CD14-positive monocyte (primary cell): ENCODE measurements around the gene GDF9. TPM values are rescaled to one million over a fixed set of nuclear protein-coding genes. Genes with fewer than 3 reads are reported as not detected.

ENCODE experiments used
- DNase-seq, 3 donors: peaks; one replicate each; pipeline ENCODE4 v3.0.0-alpha.2; 2011 to 2022
- H2AFZ ChIP-seq: 2 replicates; pipeline ENCODE4 v1.6.0; 2012; ENCODE audit warnings: mild to moderate bottlenecking, low read depth, low read length, inconsistent platforms; ENCODE audit not compliant: insufficient read depth, poor library complexity, severe bottlenecking
- H3K27ac ChIP-seq, 2 donors: 1 replicate in 1 of 2; 2 replicates in 1 of 2; pipeline ENCODE4 v1.5.1; 2012 to 2013; ENCODE audit warnings: low read length in 2 of 2, control low read depth in 1 of 2, inconsistent platforms in 1 of 2, low read depth in 1 of 2, mild to moderate bottlenecking in 1 of 2
- H3K27me3 ChIP-seq, 2 donors: one replicate each; pipeline versions ENCODE4 v1.6.0 to v1.6.1; 2011 to 2013; ENCODE audit warnings: low read length in 2 of 2; ENCODE audit not compliant: control insufficient read depth in 2 of 2, insufficient read depth in 2 of 2
- H3K36me3 ChIP-seq, 2 donors: replicated peaks in 1 of 2; 1 replicate in 1 of 2; 2 replicates in 1 of 2; pipeline versions ENCODE4 v1.5.1 to v1.6.1; 2012 to 2013; ENCODE audit warnings: low read length in 2 of 2, control low read depth in 1 of 2, inconsistent platforms in 1 of 2, mild to moderate bottlenecking in 1 of 2; ENCODE audit not compliant: insufficient read depth in 2 of 2, control insufficient read depth in 1 of 2
- H3K4me1 ChIP-seq, 2 donors: 1 replicate in 1 of 2; 2 replicates in 1 of 2; pipeline versions ENCODE4 v1.5.1 to v1.6.1; 2012 to 2013; ENCODE audit warnings: low read length in 2 of 2, control low read depth in 1 of 2, inconsistent platforms in 1 of 2, mild to moderate bottlenecking in 1 of 2, moderate library complexity in 1 of 2; ENCODE audit not compliant: insufficient read depth in 2 of 2, control insufficient read depth in 1 of 2
- H3K4me2 ChIP-seq: replicated peaks from 2 replicates; pipeline ENCODE3; 2012; ENCODE audit warnings: low read length, moderate library complexity, mild to moderate bottlenecking; ENCODE audit not compliant: poor library complexity, severe bottlenecking; ENCODE audit errors: extremely low read depth
- H3K4me3 ChIP-seq, 3 experiments: fragments of 200-600 bp in 1 of 3; sonication (generic) in 1 of 3; replicated peaks in 1 of 3; 1 replicate in 2 of 3; 2 replicates in 1 of 3; pipeline ENCODE4 v1.5.1; 2011 to 2013; ENCODE audit warnings: low read length in 3 of 3, mild to moderate bottlenecking in 3 of 3, control low read depth in 2 of 3, low read depth in 2 of 3, inconsistent platforms in 1 of 3, moderate library complexity in 1 of 3
- H3K79me2 ChIP-seq: 2 replicates; pipeline ENCODE4 v1.6.0; 2012; ENCODE audit warnings: mild to moderate bottlenecking, control low read depth, inconsistent platforms, low read length, moderate library complexity; ENCODE audit not compliant: insufficient read depth
- H3K9ac ChIP-seq: 2 replicates; pipeline ENCODE4 v1.6.0; 2017; ENCODE audit warnings: low read length, mild to moderate bottlenecking; ENCODE audit not compliant: insufficient read depth, poor library complexity, severe bottlenecking
- H3K9me3 ChIP-seq, 2 donors: replicated peaks in 1 of 2; 1 replicate in 1 of 2; 2 replicates in 1 of 2; pipeline versions ENCODE4 v1.5.1 to v1.6.1; 2012 to 2013; ENCODE audit warnings: low read length in 2 of 2, control low read depth in 1 of 2; ENCODE audit not compliant: control insufficient read depth in 1 of 2, insufficient read depth in 1 of 2
- H4K20me1 ChIP-seq: 2 replicates; pipeline ENCODE4 v1.6.0; 2012; ENCODE audit warnings: mild to moderate bottlenecking, low read length, control low read depth, moderate library complexity; ENCODE audit not compliant: insufficient read depth
- H3K27ac Mint-ChIP-seq, 7 donors: one replicate each; pipeline ENCODE4 v1.8.0; 2020; ENCODE audit warnings: mild to moderate bottlenecking in 7 of 7, mixed read lengths in 7 of 7, moderate library complexity in 6 of 7, inconsistent platforms in 2 of 7
- H3K27me3 Mint-ChIP-seq, 3 donors: one replicate each; pipeline ENCODE4 v1.8.0; 2021 to 2022; ENCODE audit warnings: low read depth in 3 of 3, mild to moderate bottlenecking in 3 of 3, mixed read lengths in 3 of 3, moderate library complexity in 3 of 3, inconsistent platforms in 1 of 3
- H3K36me3 Mint-ChIP-seq, 2 donors: one replicate each; pipeline ENCODE4 v1.8.0; 2020; ENCODE audit warnings: mixed read lengths in 2 of 2, inconsistent platforms in 1 of 2, mild to moderate bottlenecking in 1 of 2
- H3K4me1 Mint-ChIP-seq: one replicate; pipeline ENCODE4 v1.8.0; 2020; ENCODE audit warnings: mild to moderate bottlenecking, mixed read lengths
- H3K4me3 Mint-ChIP-seq, 2 donors: one replicate each; pipeline ENCODE4 v1.8.0; 2020; ENCODE audit warnings: mild to moderate bottlenecking in 2 of 2, mixed read lengths in 2 of 2, moderate library complexity in 1 of 2
- H3K9me3 Mint-ChIP-seq, 7 donors: one replicate each; pipeline ENCODE4 v1.8.0; 2020 to 2022; ENCODE audit warnings: mixed read lengths in 7 of 7, mild to moderate bottlenecking in 6 of 7, moderate library complexity in 6 of 7, inconsistent platforms in 2 of 7
- WGBS: methylation state at CpG from one replicate; pipeline ENCODE4 v1.1.5; 2013; ENCODE audit warnings: missing lambda C conversion rate; ENCODE audit not compliant: insufficient coverage; 5-methylcytosine and 5-hydroxymethylcytosine counted together
- intact Hi-C, 2 donors: fragments of 100-400 bp; cut with micrococcal nuclease; formaldehyde crosslinking; loops; one replicate each; pipeline versions ENCODE4 v1.15.0 to v1.15.1; 2023
- polyA plus RNA-seq, 3 donors: library from polyadenylated mRNA; depleted of rRNA in 1 of 3; unstranded in 2 of 3; stranded (reverse) in 1 of 3; fragments of 300-500 nt in 2 of 3; fragments of >200 nt in 1 of 3; fragmentation: Illumina TruSeq in 2 of 3; gene quantifications; 1 replicate in 2 of 3; 2 replicates in 1 of 3; pipeline ENCODE4 v1.2.3, GENCODE V29; 2012 to 2021
- TF ChIP-seq, protein P1 (sequence below): fragments of 200-600 bp; IDR thresholded peaks from one replicate; pipeline ENCODE4 v1.8.0; 2022; ENCODE audit warnings: antibody characterized with exemption, mild to moderate bottlenecking

The GDF9 gene
- polyA plus RNA-seq, 3 donors: 0.55 TPM; not detected in 2

DNA sequence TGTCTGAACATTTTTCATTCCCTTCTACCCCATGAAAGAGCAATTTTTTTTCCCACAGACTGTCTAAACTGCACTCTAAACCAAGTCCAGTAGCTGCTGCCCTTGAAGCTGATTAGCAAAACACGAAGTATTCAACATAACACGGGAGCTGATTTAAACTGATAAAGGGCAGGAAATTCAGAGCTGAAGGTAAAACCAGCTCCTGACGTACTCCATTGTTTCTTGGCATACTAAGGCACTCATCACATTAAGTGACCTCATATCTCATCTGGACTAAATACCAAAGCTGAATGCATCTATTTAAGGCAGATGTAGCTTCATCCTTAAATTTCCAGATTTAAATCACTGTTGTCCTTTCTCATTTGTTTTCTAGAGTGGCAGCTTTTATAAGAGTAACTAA is 12.0 kb downstream of the GDF9 start:
- Histone ChIP-seq H3K9me3 (no peaks in the 10 kb centered on the region), H3K9ac (no peak overlapping the region), H3K4me1 (no peaks in the 10 kb centered on the region), H3K27ac (no peak overlapping the region), H4K20me1 (no peaks in the 10 kb centered on the region), H3K79me2 (no peaks in the 10 kb centered on the region), H3K27me3 (no peaks in the 10 kb centered on the region), H2AFZ (no peak overlapping the region), H3K4me2 (no peak overlapping the region), H3K36me3 (no peaks in the 10 kb centered on the region), H3K4me3 (no peak overlapping the region)
- H3K27ac Mint-ChIP-seq: no peak overlapping the region
- intact Hi-C loops: no loop called here
- H3K4me3 Mint-ChIP-seq: no peak overlapping the region
- TF ChIP-seq, protein P1, sequence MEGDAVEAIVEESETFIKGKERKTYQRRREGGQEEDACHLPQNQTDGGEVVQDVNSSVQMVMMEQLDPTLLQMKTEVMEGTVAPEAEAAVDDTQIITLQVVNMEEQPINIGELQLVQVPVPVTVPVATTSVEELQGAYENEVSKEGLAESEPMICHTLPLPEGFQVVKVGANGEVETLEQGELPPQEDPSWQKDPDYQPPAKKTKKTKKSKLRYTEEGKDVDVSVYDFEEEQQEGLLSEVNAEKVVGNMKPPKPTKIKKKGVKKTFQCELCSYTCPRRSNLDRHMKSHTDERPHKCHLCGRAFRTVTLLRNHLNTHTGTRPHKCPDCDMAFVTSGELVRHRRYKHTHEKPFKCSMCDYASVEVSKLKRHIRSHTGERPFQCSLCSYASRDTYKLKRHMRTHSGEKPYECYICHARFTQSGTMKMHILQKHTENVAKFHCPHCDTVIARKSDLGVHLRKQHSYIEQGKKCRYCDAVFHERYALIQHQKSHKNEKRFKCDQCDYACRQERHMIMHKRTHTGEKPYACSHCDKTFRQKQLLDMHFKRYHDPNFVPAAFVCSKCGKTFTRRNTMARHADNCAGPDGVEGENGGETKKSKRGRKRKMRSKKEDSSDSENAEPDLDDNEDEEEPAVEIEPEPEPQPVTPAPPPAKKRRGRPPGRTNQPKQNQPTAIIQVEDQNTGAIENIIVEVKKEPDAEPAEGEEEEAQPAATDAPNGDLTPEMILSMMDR: no peak
- H3K9me3 Mint-ChIP-seq: peaks cover 0 to 1% (median 0%) of the 10 kb centered on the region in 7 donors
- no peaks in the 10 kb centered on the region for H3K36me3 Mint-ChIP-seq
- H3K4me1 Mint-ChIP-seq: no peaks in the 10 kb centered on the region
- WGBS: 55% methylated on average over 3 of the region's 3 CpGs
- peaks cover 5 to 10% (median 9%) of the 10 kb centered on the region in 3 donors for H3K27me3 Mint-ChIP-seq
- DNase-seq: no peak

DNA sequence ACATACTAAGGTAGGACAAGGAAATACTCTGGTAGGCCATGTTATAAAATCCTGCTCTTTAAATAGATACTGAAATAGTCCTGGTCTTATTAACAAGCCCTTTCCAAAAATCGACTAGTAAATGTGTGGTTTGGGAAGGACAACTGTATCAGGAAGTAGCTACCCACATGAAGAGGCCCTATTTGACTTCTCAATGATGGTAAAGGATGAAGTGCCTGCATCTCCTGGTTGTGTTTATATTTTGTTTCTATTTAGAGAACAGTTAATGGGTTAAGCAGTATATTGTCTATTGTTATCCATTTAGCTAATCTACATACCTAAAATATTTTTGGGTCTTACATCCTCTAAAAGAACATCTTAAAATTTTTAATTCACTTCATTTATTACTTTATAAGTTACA is 12.5 kb downstream of the GDF9 start:
- no peaks in the 10 kb centered on the region for H3K4me1 ChIP-seq

More for the DNA sequence above, 12.5 kb downstream of the GDF9 start:
- Mint-ChIP-seq H3K27ac (no peak overlapping the region), H3K9me3 (peaks cover 0 to 1% (median 0%) of the 10 kb centered on the region in 7 donors), H3K4me1 (no peaks in the 10 kb centered on the region), H3K4me3 (no peak overlapping the region), H3K36me3 (no peaks in the 10 kb centered on the region), H3K27me3 (peaks cover 5 to 7% (median 6%) of the 10 kb centered on the region in 3 donors)
- no peaks in the 10 kb centered on the region for H3K36me3 ChIP-seq
- TF ChIP-seq, protein P1: no peak
- no peak overlapping the region for H3K4me3 ChIP-seq
- H2AFZ ChIP-seq: no peak overlapping the region
- no peak overlapping the region for H3K9ac ChIP-seq
- H3K79me2 ChIP-seq: no peaks in the 10 kb centered on the region
- no peaks in the 10 kb centered on the region for H3K9me3 ChIP-seq
- no CpG with 5 or more reads among the region's 1 CpG for WGBS
- intact Hi-C loops: no loop called here
- H3K4me2 ChIP-seq: no peak overlapping the region
- no peaks in the 10 kb centered on the region for H4K20me1 ChIP-seq
- no peaks in the 10 kb centered on the region for H3K27me3 ChIP-seq
- H3K27ac ChIP-seq: no peak overlapping the region
- no peak for DNase-seq
